Bronchial epithelial cell (primary cell): ENCODE measurements around the gene GAR1. TPM values are rescaled to one million over a fixed set of nuclear protein-coding genes. Genes with fewer than 3 reads are reported as not detected.

ENCODE experiments used
- DNase-seq: peaks from one replicate; pipeline ENCODE4 v3.0.0-alpha.2; 2010; ENCODE audit warnings: low read depth
- FAIRE-seq: peaks from 2 replicates; lab custom pipeline; 2011; peaks lifted over from hg19 to GRCh38; lab: Jason Lieb, UNC
- H3K27me3 ChIP-seq: 2 replicates; pipeline ENCODE4 v1.5.1; 2011; ENCODE audit warnings: low read length; ENCODE audit not compliant: control insufficient read depth, insufficient read depth
- H3K36me3 ChIP-seq: 2 replicates; pipeline ENCODE4 v1.5.1; 2011; ENCODE audit warnings: low read length; ENCODE audit not compliant: control insufficient read depth, insufficient read depth
- H3K4me3 ChIP-seq: 2 replicates; pipeline ENCODE4 v1.5.1; 2011; ENCODE audit warnings: mild to moderate bottlenecking, low read depth, low read length, control low read depth
- CTCF ChIP-seq: IDR thresholded peaks from 2 replicates; pipeline ENCODE4 v1.5.1; 2011; ENCODE audit warnings: mild to moderate bottlenecking, moderate library complexity, low read length, control low read depth, inconsistent platforms; ENCODE audit not compliant: insufficient read depth, severe bottlenecking
- total RNA-seq: library from RNA; depleted of rRNA; stranded (reverse); fragments of >200 nt; gene quantifications from 2 replicates; pipeline ENCODE4 v1.2.1, GENCODE V29; 2014

Gene GAR1
- total RNA-seq, 1 donor from 2014 or later: 6.1 TPM

DNA sequence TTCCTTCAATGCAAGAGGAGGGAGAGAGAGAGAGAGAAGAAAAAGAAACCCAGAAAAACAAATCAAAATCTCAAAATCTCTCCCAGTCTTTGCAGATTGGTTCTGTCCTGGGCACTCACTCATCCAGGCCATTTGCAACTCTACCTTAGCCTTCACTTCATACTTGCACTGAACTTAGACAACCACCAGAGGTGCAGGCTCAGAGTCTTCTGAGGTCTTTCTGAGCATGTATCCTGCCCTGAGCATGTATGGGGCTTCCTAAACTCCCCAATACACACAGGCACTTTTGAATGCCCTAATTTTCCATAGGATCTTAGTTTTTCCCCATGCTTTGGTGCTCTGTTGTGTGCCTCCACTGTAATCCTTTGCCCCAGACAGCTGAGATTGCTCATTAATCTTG, 16.7 kb upstream of the GAR1 start:
- DNase-seq: no peak
- Histone ChIP-seq H3K4me3 (no peak overlapping the region), H3K27me3 (no peaks in the 10 kb centered on the region), H3K36me3 (no peaks in the 10 kb centered on the region)
- no peak for FAIRE-seq
- TF ChIP-seq CTCF: no peak

- FAIRE-seq: no peak
- no peaks in the 10 kb centered on the region for H3K27me3 ChIP-seq
- no peak overlapping the region for H3K4me3 ChIP-seq
Observed at GRCh38 chr4:109801099-109801789, 14.3 kb upstream of the GAR1 start.

GRCh38 chr4:109801895-109802319, 13.7 kb upstream of the GAR1 start, which contains the start of gene CFI:
CFI (minus strand) TSS chr4:109801999; CDS start chr4:109801971, 28 bp downstream.
- peak; percentile 55 for DNase-seq
- FAIRE-seq: no peak
- no peak within 1 kb of the TSS for H3K4me3 ChIP-seq
- TF ChIP-seq CTCF: no peak
- no peaks in the 10 kb centered on the region for H3K27me3 ChIP-seq
- no peaks in the 10 kb centered on the region for H3K36me3 ChIP-seq

More at GRCh38 chr4:109801099-109801789, 14.3 kb upstream of the GAR1 start:
- no peak for DNase-seq
- TF ChIP-seq CTCF: no peak
- no peaks in the 10 kb centered on the region for H3K36me3 ChIP-seq

DNA sequence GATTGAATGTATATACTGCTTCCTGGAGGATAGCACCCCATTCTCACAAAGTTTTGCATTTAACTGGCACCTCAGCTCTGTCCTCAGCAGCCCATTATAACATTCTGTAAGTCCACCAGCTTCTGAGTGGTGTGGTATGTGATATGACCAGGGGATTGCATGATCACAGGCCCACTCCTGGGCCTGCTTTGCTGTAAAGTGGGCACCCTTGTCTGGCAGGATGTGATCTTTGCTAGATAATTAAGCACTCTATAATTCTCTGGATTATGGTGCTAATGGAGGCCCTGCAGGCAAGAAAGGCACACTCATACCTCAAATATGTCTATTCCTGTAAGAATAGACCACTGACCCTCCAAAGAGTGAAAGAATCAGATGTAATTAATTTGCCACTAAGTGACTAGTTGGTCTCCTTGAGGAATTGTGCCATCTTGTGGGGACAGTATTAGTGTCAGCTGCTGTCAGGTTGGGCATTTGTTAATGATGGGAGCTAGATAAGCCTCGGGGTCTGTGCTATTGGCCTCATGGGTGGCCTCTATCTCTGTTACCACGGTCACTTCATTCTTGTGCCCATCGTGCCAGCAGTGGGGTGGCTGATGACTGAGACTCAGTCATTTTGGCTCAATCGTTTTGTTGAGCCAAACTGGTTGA, 11.5 kb upstream of the GAR1 start:
- Histone ChIP-seq H3K27me3 (no peaks in the 10 kb centered on the region), H3K36me3 (no peaks in the 10 kb centered on the region), H3K4me3 (no peak overlapping the region)
- FAIRE-seq: no peak
- DNase-seq: peak; percentile 51
- peak; percentile 51 for TF ChIP-seq CTCF

GRCh38 chr4:109809655-109810054, 5.9 kb upstream of the GAR1 start:
- no peak for TF ChIP-seq CTCF
- FAIRE-seq (no peak), DNase-seq (no peak)
- Histone ChIP-seq H3K36me3 (no peaks in the 10 kb centered on the region), H3K27me3 (no peaks in the 10 kb centered on the region), H3K4me3 (no peak overlapping the region)
